GM21619 (cell line): Measurements from ENCODE around the gene PLS1.

Experiments
- ATAC-seq: cut with Tn5 transposase; IDR thresholded peaks from one replicate; pipeline ENCODE4 v1.9.1; 2021; ENCODE audit not compliant: unreplicated experiment

PLS1 gene

GRCh38 chr3:142636664-142637063 is 40.5 kb downstream of the PLS1 start:
- ATAC-seq: no peak

DNA sequence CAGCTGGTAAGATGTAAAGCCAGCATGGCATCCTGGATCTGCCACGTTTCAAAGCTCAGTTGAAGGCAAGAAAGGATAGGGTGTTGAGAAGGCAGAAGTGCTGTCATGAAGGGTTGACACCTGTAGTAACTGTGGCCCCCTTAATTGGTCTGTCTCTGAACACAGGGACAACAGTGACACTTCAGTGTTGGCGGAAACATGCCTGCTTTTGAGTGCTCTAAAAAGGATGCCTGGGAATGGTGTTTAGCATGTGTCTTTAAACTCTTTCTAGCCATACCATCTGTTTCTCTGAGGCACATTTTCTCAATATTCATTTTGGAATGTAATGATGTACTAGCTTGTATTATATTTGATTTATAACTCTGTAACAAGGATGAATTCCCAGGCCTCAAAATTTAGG is 42.1 kb downstream of the PLS1 start:
- ATAC-seq: no peak

DNA sequence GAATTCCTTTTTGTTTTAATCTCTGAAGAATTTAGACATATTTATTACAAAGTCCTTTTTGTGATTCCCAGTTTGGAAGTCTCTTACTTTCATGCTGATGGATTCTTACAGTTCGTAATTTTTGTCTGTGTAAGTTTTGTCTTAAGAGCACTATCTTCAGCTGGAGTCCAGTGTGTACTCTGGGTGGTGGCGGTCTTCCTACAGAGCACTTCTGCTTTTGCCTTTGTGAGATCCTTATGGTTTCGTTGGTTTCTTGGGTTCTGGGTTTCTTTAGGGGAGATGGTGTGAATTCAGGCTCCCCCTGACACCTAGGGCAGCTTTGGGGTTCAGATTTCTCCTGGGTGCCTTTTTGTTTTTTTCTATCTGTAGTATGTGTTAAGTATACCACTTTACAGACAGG is 45.3 kb downstream of the PLS1 start:
- ATAC-seq: no peak

DNA sequence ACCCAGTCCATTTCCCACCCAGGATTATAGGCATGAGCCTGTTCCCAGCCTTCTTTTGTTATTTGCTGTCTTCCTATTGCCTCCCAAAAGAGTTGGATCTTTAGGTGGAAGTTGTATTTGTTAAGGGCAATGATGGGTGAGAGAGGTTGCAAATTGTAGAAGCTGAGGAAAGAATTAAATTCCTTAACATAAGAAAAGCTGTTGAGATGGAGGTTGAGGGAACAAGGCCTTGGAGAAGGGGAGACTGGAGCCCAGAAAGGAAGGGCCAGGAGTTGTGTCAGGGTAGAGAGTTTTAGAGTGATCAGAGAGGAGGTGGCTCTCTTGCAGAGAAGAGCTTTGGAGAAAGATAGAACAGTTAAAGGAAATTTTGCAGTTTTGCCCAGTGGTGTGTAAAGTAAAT is 46.8 kb downstream of the PLS1 start:
- ATAC-seq: no peak

- ATAC-seq: no peak
Observed at GRCh38 chr3:142644502-142644901, 48.3 kb downstream of the PLS1 start.

GRCh38 chr3:142645236-142645793 is 49.1 kb downstream of the PLS1 start:
- ATAC-seq: no peak

GRCh38 chr3:142646020-142646785 is 50.0 kb downstream of the PLS1 start:
- ATAC-seq: no peak

DNA sequence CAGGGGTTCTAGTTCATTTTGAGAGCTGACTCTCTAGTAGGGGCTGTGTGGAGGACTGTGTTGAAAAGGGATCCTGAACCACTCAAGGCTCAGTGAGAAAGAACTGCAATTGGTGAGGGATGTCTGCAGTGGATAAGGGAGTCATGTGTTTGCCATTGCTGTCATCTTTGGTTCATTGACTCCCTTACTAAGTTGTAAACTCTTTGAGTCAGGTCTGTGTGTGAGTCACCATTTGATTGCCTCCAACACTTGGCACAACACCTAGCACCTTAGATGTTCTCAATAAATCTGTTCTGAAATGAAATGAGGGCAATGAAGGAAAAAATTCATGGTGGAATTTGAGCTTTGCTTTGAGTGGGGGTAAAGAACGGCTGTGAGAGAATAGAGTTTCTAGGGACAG is 51.7 kb downstream of the PLS1 start:
- no peak for ATAC-seq

DNA sequence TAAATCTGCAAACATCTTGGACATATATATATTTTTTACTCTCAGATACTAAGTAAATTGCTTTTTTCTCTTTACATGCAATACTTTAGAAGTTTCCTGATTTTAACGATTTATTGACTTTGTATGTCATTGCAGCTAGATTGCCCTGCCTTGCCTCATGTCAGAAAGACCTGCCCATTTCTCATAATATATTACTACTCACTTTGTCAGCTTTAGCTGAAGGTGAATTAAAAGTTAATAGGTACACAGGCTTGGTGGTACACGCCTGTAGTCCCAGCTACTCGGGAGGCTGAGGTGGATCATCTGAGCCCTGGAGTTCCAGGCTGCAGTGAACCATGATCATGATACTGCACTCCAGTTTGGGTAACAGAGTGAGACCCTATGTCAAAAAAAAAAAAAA is 52.8 kb downstream of the PLS1 start:
- ATAC-seq: no peak

DNA sequence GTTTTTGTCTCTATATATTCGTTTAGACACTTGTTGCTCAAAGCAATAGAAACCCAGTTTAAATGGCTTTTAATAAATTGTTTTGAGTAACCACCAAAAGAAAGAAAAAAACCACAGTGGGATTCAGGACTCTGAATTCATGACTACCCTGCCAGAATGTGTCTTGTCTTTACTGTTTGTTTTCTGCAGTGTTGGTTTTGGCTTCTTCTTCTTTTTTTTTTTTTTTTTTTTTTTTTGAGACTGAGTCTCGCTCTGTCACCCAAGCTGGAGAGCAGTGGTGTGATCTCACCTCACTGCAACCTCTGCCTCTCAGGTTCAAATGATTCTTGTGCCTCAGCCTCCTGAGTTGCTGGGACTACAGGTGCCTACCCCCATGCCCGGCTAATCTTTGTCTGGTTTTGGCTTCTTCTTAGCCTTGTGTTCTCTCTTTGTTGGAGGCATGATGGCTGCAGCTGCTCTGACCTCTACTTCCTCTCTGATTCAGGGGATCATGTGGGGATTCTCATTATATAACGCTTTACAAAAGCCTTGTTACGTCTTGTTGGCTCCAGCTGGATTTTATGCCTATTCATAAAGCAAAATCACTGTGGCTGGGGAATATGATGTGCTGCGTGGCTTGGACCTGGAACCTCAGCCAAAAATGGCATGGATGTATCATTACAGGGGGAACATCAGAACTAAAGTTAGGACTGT is 54.0 kb downstream of the PLS1 start:
- no peak for ATAC-seq

DNA sequence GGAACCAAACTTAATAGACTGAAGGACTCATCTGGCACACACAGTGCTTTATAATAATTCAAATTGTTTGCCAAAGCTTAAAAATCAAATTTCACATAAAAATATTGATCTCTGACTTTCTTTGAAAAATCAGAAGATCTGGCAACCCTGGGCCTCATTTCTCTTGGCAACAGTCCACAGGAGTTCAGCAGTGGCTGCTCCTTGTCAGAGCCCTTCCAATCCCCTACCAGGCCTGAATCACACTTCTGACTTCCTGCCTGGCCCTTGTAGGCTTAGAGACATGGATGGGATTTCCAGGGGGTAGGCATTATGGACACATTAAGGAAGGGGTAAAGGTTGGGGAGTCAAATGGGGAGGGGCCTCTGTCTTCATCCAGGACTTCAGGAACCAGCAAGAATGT is 55.5 kb downstream of the PLS1 start:
- no peak for ATAC-seq

DNA sequence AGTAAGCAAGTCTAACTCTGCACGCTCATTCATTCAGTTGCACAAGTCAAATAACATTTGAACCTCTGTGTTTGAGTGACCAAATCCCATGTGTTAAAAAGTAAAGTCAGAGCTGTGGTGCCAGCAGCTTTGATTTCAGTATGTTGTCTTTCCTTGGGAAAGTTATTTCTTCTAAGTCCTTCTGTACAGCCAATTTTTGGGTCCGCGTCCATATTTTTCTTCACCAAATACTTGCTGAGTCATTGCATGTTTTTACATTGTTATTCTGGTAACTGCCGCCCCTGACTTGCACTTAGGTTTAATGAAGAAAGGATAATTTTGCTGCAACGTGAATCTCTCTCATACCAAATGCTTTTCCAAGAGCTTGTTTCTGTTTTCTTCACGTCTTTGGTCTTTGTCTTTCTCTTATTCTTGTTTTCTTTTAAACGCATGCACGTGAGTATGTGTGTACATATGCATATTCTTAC is 56.7 kb downstream of the PLS1 start:
- no peak for ATAC-seq

GRCh38 chr3:142656575-142656974 is 60.4 kb downstream of the PLS1 start:
- no peak for ATAC-seq

DNA sequence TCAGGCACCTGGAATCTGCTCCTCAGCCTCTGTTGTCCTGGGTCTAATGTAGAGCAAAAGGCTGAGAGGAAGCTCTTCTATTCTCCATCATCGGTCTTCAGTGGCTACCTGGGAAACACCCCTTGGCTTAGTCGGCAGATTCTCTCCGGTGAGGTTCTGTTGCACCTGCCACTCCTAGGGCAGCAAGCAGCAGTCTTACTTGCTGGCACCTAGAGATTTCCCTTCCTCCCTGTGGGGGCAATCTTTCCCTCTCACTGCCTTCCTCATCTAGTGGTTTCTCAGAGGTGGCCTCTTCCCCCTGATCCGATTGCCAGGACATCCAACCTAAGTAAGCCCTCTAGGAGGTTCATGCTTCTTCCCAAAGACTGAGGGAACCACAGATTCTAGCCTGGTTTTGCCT is 60.8 kb downstream of the PLS1 start:
- ATAC-seq: no peak

- ATAC-seq: no peak
Observed at GRCh38 chr3:142660383-142660782, 64.2 kb downstream of the PLS1 start.

DNA sequence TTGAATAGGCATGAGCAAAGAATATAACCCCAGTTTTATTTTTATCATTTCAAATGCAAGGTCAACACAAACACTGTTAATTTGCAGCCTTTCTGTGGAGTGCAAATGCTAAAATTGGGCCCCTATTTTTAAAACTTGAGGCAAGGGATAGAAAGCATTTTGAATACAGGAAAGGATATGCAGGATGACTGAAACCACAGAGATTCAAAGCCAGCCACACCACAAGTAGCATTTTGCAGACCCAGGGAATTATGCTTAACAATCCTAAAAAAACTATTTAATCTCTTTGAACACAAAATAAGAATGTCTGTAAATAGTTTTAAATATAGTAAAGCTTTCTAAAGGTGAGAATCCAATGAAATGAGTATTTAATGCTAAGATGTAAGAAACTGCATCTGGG is 64.7 kb downstream of the PLS1 start:
- ATAC-seq: no peak

DNA sequence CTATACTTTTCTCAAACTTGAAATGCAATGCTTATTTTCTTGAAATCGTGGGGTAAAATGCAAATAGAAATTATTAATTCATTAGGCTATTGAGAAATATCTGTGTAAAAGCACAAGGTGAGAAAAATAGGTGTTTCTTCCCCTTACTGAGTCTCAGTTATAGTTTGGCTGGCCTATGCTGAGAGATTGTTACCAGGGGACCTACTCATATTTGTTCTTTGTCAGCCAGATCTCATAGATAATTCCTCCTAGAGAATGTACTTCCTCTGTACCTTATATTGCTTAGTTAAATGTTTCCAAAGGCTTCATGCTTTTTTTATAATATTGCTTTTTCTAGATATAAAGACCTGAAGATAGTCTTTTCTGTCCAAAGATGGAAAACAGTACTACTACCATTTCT is 67.7 kb downstream of the PLS1 start:
- ATAC-seq: no peak

- no peak for ATAC-seq
Observed at GRCh38 chr3:142664311-142664710, 68.1 kb downstream of the PLS1 start.

GRCh38 chr3:142664819-142665218 is 68.6 kb downstream of the PLS1 start:
- no peak for ATAC-seq

DNA sequence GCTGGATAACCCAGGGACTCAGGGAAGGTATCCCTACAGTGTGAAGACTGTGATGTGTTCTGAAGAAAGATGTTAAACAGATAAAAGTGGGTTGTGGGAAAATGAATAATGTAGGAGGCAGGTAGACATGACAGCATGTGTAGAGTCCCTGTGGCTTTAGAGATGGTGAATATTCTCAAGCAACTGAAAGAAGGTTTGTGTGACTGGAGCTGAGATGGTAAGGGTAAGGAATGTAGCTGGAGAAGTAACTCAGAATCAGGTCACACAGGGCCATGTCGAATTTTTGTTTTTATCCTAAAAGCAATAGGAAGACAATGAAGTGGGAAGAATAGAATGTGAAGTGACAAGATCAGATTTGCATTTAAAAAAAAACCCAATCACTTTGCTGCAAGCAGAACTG is 73.9 kb downstream of the PLS1 start:
- no peak for ATAC-seq

GRCh38 chr3:142676151-142676550 is 80.0 kb downstream of the PLS1 start:
- no peak for ATAC-seq

DNA sequence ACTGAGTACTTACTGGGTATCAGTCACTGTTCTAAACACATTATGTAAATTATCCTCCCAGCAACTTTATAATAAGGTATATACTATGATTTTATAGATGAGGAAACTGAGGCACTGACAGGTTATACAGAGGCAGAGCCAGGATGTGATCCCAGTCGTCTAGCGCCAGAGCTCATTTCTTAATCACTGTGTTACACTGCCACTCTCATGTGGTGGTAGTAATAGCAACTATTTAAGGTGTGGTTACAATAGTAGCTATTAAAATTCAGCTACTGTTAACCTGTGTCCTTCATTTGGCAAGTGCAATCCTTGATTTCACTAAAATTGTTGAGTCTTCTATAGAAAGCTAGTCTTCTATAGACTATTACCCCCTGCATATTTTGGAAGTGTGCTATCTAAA is 84.5 kb downstream of the PLS1 start:
- no peak for ATAC-seq
